Mononuclear cell (primary cell): Measurements from ENCODE around the gene CMC4. TPM values are rescaled to one million over a fixed set of nuclear protein-coding genes. Genes with fewer than 3 reads are reported as not detected.
A peak's percentile ranks its signal among the peaks of the same experiment; 100 is the strongest.

Experiments used
- H3K27me3 ChIP-seq: 2 replicates; pipeline ENCODE4 v1.6.0; 2011; ENCODE audit warnings: low read length, control low read depth; ENCODE audit not compliant: insufficient read depth
- H3K4me1 ChIP-seq: 2 replicates; pipeline ENCODE4 v1.5.1; 2011; ENCODE audit warnings: mild to moderate bottlenecking, low read length, control low read depth; ENCODE audit not compliant: insufficient read depth
- H3K4me3 ChIP-seq: 2 replicates; pipeline ENCODE4 v1.5.1; 2011; ENCODE audit warnings: mild to moderate bottlenecking, low read length, moderate library complexity
- H3K9me3 ChIP-seq: 2 replicates; pipeline ENCODE4 v1.5.1; 2011; ENCODE audit warnings: low read depth, mild to moderate bottlenecking, control low read depth, low read length
- total RNA-seq: library from RNA; depleted of rRNA; stranded (reverse); fragments of >200 nt; gene quantifications from one replicate; pipeline ENCODE4 v1.2.3, GENCODE V29; 2012

The CMC4 gene
- total RNA-seq, 1 donor: 14.6 TPM

DNA sequence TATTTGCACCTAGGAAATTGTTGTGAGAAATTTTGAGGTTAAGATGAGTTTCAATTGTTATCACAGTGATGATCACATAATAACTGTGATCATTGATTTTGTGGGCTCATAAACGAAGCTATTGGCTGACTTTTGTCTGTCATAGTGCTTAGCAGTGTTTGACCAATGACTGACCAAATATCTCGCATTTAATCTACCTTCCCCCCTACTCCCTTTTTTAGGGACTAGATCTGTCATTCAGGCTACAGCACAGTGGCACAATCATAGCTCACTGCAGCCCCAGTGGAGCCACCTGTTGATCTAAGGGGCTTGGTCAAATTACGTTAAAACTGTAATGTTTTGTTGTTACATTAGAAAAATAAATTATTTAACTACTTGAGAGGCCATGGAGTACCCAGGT lies 42.8 kb downstream of the CMC4 start:
- Histone ChIP-seq H3K4me3 (no peak overlapping the region), H3K27me3 (no peaks in the 10 kb centered on the region), H3K9me3 (no peaks in the 10 kb centered on the region), H3K4me1 (peaks cover 8% of the 10 kb centered on the region)

DNA sequence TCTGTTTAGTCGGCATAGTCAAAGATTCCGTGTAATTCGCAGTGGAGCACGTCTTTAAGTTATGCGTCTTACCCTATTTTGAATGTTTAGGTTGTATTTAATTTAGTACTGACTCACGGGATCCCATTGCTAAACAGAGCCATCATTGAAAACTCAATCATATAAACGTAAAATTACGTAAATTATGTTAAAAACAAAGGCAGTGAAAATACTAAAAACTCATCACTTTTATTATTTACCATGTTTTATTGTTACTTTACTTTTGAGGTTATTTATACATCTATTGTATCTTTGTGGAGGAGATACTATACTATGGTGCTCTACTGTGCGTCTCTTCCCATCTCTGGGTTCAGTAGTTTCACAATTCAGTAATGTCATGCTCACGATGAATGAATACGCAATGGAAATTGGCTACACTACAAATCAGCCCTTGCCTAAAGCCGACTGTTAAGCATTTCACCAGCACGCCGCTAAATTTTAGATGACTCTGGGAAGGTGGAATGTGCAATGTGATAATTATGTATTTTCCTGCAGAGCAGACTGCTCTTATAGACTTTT lies 43.3 kb downstream of the CMC4 start:
- Histone ChIP-seq H3K4me1 (peaks cover 8% of the 10 kb centered on the region), H3K9me3 (no peaks in the 10 kb centered on the region), H3K27me3 (no peaks in the 10 kb centered on the region), H3K4me3 (peak overlapping the region; percentile 68)

DNA sequence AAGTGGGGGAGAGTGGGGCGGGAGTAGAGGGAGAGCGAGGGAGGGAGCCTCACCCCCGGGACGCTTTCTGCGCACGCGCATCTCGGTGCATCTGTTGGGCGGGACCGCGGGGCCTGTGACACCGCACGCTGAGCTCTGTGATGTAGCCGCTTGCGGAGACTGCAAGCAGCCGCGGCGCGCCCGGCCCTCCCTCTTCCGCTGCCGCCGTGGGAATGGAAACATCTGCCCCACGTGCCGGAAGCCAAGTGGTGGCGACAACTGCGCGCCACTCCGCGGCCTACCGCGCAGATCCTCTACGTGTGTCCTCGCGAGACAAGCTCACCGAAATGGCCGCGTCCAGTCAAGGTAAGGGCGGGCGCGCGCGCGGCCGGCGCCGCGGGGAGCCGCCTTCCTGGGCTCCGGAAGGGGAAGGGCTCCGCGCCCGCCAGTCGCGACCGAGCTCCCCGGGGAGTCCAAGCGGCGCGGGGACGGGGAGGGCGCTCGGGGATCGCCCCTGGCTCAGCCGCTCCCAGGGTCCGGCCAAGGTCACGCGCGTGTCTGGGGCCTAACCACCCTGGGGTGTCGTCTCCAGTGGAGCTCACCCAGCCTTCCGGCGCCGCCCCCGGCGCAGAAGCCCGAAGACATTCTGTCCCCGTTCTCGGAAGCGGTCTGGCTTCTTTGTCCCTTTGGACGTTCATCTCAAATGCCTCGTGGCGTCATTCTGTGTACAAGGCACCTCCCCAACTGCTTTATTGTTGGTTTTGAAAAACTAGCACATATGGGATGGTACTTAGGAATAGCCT lies 44.0 kb downstream of the CMC4 start, which contains the start of gene FUNDC2:
Gene FUNDC2, plus strand, starts transcription at position 118 of the 782 bp plus-strand sequence. Its CDS starts 95 bp downstream, at position 213.
- Histone ChIP-seq H3K4me3 (peak within 1 kb of the TSS; percentile 68), H3K27me3 (no peaks in the 10 kb centered on the region), H3K4me1 (peaks cover 8% of the 10 kb centered on the region)

DNA sequence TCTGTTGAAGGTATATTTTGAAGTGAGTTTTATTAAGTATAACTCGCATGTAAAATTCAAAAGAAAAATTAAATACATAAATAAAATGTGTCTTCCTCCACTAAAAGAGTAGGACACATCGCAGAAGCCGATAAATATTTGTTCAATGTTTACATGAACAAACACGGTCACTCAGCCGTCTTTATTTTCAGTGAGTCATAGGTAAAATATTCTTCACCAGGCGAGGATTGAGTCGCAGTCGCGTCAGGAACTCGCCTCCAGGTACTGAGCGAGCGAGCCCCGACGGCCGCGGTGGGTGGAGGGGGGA lies 44.6 kb downstream of the CMC4 start:
- H3K4me1 ChIP-seq: peaks cover 8% of the 10 kb centered on the region
- peak overlapping the region; percentile 29 for H3K4me3 ChIP-seq
- H3K9me3 ChIP-seq: no peaks in the 10 kb centered on the region
- no peaks in the 10 kb centered on the region for H3K27me3 ChIP-seq

More for the DNA sequence above, 44.0 kb downstream of the CMC4 start, which contains the start of gene FUNDC2:
- no peaks in the 10 kb centered on the region for H3K9me3 ChIP-seq

DNA sequence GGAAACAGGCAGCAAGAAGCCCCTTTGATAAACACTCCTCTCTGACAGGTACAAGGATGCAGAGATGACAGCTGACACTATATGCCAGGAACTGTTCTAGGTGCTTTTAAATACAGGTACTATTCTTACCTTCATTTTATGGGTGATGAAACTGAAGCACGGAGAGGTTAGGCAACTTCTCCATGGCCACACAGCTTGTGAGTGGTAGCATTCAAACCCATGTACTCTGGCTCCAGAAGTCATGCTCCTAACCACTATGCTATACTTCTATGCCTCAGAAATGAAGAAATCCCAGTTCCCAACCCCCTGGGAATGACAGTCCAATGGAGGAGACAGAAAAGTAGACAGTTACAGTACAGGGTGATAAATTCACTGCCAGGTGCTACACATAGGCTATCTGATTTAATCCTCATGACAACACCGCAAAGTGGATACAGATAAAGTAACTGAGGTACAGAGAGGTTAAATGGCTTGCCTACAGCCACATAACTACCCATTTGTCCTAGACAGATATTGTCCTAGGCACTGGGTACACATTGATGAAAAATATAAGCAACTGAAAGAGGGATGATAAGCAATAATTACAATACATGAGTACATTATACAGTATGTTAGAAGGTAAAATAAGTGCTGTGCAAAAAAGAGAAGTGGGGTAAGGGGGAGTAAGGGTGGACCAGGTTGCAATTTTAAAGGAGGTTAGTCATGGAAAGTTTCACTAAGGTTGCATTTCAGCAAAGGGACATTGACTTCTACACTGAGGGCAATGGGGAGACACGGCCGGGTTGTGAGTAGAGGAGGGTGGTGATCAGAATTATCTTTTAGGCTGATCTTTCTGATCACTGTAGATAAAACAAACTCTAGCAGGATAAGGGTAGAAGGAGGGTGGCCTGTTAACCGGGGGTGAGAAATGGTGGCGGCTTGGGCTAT lies 46.8 kb downstream of the CMC4 start:
- Histone ChIP-seq H3K4me1 (peaks cover 8% of the 10 kb centered on the region), H3K4me3 (no peak overlapping the region), H3K27me3 (no peaks in the 10 kb centered on the region), H3K9me3 (no peaks in the 10 kb centered on the region)

DNA sequence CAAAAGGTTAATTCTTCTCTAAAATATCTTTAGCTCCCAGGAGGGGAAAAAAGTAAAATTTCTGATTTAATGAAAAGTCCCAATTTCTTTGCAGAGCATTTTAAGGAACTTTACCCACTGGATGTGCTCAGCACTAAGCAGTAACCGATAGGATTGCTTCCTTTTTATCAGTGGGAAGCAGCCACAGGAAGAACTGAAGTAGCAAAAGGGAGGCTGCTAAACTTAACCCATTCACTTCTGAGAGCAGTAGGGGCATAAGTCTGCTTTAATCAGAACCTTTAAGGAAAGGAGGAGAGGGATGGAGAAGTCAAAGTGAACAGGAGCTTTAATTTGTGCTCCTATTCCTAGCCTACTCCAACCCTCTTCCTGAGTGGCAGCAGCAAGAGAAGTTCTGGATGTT lies 48.4 kb downstream of the CMC4 start, which contains the start of gene F8:
Gene F8, minus strand, starts transcription at position 139 of the 400 bp plus-strand sequence. CDS start 171 bp downstream, outside the sequence.
- Histone ChIP-seq H3K27me3 (no peaks in the 10 kb centered on the region), H3K4me1 (no peaks in the 10 kb centered on the region), H3K4me3 (no peak within 1 kb of the TSS), H3K9me3 (no peaks in the 10 kb centered on the region)

DNA sequence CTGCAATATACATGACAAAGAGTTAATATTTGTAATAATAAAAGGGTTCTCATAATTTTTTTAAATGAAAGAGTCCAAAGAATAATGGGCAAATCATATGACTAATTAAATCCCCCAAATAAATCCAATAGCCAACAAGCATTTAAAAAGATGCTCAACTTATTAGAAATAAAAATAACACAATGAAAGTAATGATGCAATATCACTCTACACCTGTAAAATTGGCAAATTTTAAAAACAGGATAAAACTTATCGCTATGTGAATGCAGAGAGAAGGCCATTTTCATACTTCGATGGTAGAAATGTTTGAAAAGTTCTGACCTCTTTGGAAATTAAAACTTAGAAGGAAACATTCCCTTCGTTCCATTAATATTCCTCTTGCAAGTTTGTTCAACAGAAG lies 50.3 kb downstream of the CMC4 start:
- Histone ChIP-seq H3K27me3 (no peaks in the 10 kb centered on the region), H3K4me3 (no peak overlapping the region), H3K4me1 (no peaks in the 10 kb centered on the region), H3K9me3 (no peaks in the 10 kb centered on the region)

Other genes with a start within 250 kb of the CMC4 start
- gene SMIM9, start 236.5 kb downstream of the CMC4 start, total RNA-seq: not detected
- 10.2 TPM for gene F8A1, start 184.8 kb downstream of the CMC4 start, total RNA-seq
- gene F8, start 48.4 kb downstream of the CMC4 start, total RNA-seq: 3.6 TPM
- gene FUNDC2, start 44.3 kb downstream of the CMC4 start, total RNA-seq: 40.2 TPM
- gene MTCP1, start within 50 bp of the CMC4 start, total RNA-seq: 3.9 TPM
- 8.2 TPM for gene BRCC3, start 372 bp upstream of the CMC4 start, total RNA-seq
- gene VBP1, start 145.3 kb upstream of the CMC4 start, total RNA-seq: 12.6 TPM
- gene RAB39B, start 193.4 kb upstream of the CMC4 start, total RNA-seq: 3.7 TPM